ENCODE measurements around the gene PLXNB3.

DNA sequence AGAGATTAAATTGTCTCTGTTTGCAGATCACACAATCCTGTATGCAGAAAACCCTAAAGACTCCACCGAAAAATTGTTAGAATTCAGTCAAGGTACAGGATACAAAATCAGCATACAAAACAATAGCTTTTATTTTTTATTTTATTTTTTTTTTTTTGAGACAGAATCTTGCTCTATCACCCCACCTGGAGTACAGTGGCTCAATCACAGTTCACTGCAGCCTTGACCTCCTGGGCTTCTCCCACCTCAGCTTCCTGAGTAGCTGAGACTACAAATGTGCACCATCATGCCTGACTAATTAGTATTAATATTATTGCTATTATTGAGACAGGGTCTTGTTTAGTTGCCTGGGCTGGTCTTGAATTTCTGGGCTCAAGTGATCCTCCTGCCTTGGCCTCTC is 8.9 kb upstream of the PLXNB3 start:
- TF ChIP-seq CTCF (conservative IDR thresholded peaks at IDR 0.05 in 1 of 2, IDR thresholded peaks at IDR 0.05 in 1 of 2; ENCODE audit: low read depth in 1 of 2, low read length in 2 of 2) (no peak), EZH2 (IDR thresholded peaks at IDR 0.05; ENCODE audit: low read length, missing control alignments) (no peak)

All from fibroblast of lung (primary cell).